Measurements from ENCODE around the gene THSD4.

Gene THSD4

DNA sequence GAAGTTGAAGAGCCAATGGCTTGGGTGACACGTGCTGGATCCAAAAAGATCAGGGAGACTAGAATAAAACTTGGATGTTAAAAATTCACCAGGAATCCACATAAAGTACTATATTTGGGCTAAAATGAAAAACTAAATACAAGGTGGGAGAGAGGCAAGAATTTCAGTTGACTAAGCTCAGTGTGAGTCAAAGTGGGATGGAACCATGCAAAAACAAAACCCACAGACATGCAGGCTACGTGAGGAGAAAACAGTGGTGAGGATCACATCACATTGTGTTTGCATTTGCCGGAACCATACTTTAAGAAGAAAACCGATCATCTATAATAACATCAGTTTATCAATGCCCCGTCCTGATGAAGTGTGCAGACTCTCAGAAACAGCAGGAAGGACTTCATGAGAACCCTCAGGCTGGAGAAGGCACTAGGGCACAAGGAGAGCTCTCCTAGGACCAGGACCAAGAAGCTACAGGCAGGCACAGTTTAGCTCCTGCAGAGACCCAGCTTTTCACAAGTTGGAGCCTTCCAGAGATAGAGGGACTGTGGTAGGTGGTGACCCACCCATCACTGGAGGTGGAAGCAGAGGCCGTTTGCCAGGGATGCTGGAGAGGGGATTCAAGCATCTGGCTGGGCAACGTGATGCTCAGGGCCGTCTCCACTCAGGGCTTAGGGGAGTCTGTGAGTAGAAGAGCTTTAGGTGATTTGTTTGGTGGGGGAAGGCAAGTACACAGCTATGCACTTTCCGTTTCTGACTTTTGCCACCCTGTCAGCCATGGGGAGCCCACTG is 666.1 kb downstream of the THSD4 start:
- no peaks in the 10 kb centered on the region for H3F3A ChIP-seq (ENCODE audit: insufficient read depth, low read length)
- no peak overlapping the region for H3K9ac ChIP-seq (ENCODE audit: low read length)
- H4K20me1 ChIP-seq (ENCODE audit: insufficient read depth, low read length) = no peaks in the 10 kb centered on the region
- H2AFZ ChIP-seq (ENCODE audit: low read length) = no peak overlapping the region
- H3K4me1 ChIP-seq (ENCODE audit: low read length) = no peaks in the 10 kb centered on the region
- DNase-seq = no peak
- H3K4me2 ChIP-seq (ENCODE audit: low read depth, low read length) = no peak overlapping the region
- H3K27ac ChIP-seq (ENCODE audit: low read length) = no peak overlapping the region
- no peaks in the 10 kb centered on the region for H3K9me2 ChIP-seq (replicated peaks; ENCODE audit: insufficient read depth, low read length)
- no peaks in the 10 kb centered on the region for H3K79me2 ChIP-seq (ENCODE audit: low read length)
- no peaks in the 10 kb centered on the region for H3K9me3 ChIP-seq (replicated peaks; ENCODE audit: insufficient read depth, low read length)
- no peaks in the 10 kb centered on the region for H3K27me3 ChIP-seq (replicated peaks; ENCODE audit: insufficient read depth, low read length)
- H3K36me3 ChIP-seq (replicated peaks; ENCODE audit: insufficient read depth, low read length) = no peaks in the 10 kb centered on the region
- no peak for TF ChIP-seq EZH2phosphoT487 (IDR thresholded peaks at IDR 0.05; ENCODE audit: low read length)
- no peak for TF ChIP-seq EZH2 (optimal IDR thresholded peaks at IDR 0.05; ENCODE audit: low read depth, low read length)
- TF ChIP-seq, protein P1, sequence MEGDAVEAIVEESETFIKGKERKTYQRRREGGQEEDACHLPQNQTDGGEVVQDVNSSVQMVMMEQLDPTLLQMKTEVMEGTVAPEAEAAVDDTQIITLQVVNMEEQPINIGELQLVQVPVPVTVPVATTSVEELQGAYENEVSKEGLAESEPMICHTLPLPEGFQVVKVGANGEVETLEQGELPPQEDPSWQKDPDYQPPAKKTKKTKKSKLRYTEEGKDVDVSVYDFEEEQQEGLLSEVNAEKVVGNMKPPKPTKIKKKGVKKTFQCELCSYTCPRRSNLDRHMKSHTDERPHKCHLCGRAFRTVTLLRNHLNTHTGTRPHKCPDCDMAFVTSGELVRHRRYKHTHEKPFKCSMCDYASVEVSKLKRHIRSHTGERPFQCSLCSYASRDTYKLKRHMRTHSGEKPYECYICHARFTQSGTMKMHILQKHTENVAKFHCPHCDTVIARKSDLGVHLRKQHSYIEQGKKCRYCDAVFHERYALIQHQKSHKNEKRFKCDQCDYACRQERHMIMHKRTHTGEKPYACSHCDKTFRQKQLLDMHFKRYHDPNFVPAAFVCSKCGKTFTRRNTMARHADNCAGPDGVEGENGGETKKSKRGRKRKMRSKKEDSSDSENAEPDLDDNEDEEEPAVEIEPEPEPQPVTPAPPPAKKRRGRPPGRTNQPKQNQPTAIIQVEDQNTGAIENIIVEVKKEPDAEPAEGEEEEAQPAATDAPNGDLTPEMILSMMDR (IDR thresholded peaks at IDR 0.05; ENCODE audit: low read length) = no peak
- H3K4me3 ChIP-seq (ENCODE audit: low read length) = no peak overlapping the region

DNA sequence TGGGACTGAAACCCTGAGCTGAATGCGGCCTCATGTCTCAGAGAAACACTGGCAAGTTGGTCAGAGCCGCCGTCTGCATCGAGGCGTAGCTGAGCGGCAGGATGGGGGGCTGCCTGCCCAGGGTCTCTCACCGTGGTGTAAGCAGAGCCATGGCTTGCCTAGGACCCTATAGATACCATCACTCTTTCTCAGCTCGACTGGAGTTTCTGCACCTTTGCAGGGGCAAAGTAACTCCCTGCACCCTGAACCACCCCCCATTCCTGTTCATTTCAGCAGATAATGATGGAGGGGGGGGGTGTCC is 666.6 kb downstream of the THSD4 start:
- H3F3A ChIP-seq (ENCODE audit: insufficient read depth, low read length) = no peaks in the 10 kb centered on the region
- no peaks in the 10 kb centered on the region for H3K36me3 ChIP-seq (replicated peaks; ENCODE audit: insufficient read depth, low read length)
- H3K4me2 ChIP-seq (ENCODE audit: low read depth, low read length) = no peak overlapping the region
- no peaks in the 10 kb centered on the region for H3K9me2 ChIP-seq (replicated peaks; ENCODE audit: insufficient read depth, low read length)
- H3K79me2 ChIP-seq (ENCODE audit: low read length) = no peaks in the 10 kb centered on the region
- no peak overlapping the region for H3K27ac ChIP-seq (ENCODE audit: low read length)
- DNase-seq = no peak
- no peaks in the 10 kb centered on the region for H3K9me3 ChIP-seq (replicated peaks; ENCODE audit: insufficient read depth, low read length)
- H4K20me1 ChIP-seq (ENCODE audit: insufficient read depth, low read length) = no peaks in the 10 kb centered on the region
- H3K27me3 ChIP-seq (replicated peaks; ENCODE audit: insufficient read depth, low read length) = no peaks in the 10 kb centered on the region
- no peak overlapping the region for H2AFZ ChIP-seq (ENCODE audit: low read length)
- no peak for TF ChIP-seq EZH2phosphoT487 (IDR thresholded peaks at IDR 0.05; ENCODE audit: low read length)
- TF ChIP-seq EZH2 (optimal IDR thresholded peaks at IDR 0.05; ENCODE audit: low read depth, low read length) = no peak
- TF ChIP-seq, protein P1 (IDR thresholded peaks at IDR 0.05; ENCODE audit: low read length) = no peak
- no peaks in the 10 kb centered on the region for H3K4me1 ChIP-seq (ENCODE audit: low read length)
- no peak overlapping the region for H3K4me3 ChIP-seq (ENCODE audit: low read length)
- H3K9ac ChIP-seq (ENCODE audit: low read length) = no peak overlapping the region

DNA sequence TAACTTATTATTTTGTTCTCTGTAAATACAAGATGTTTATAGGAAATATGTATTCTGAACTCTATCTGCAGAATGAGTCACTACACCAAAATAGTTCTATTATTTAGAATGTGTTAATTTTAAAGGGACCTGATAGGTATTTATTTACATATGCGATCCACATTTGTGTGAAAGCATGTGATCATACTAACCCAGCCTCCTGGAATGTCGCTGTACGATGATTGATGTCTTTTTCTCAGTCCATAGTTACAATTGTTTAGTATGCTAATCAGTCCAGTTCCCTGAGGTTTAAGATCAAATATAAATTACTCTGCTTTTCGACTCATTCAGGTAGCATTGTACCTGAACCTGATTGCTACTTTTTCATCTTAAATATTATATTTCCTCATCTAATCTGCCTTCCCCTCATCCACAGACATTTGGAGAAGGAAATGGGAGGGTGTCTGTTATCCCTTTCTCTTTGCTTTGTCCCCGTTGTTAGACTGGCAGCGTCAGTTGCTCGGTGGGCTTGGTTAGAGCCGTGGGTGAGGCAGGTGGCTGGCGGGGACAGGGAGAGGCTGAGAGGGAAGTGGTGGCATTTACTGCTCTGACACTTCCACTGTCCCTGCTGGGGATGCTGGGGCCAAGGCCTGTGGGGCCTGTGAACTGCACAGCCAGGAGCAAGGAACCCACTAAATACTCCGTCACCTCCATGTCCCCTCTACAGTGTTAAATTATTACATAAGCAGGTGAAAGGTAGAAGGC is 667.3 kb downstream of the THSD4 start:
- Histone ChIP-seq H3K79me2 (ENCODE audit: low read length) (no peaks in the 10 kb centered on the region), H3K36me3 (replicated peaks; ENCODE audit: insufficient read depth, low read length) (no peaks in the 10 kb centered on the region), H3K4me2 (ENCODE audit: low read depth, low read length) (no peak overlapping the region), H3K27ac (ENCODE audit: low read length) (no peak overlapping the region), H3K9me2 (replicated peaks; ENCODE audit: insufficient read depth, low read length) (no peaks in the 10 kb centered on the region), H3K4me3 (ENCODE audit: low read length) (no peak overlapping the region), H2AFZ (ENCODE audit: low read length) (no peak overlapping the region), H3K27me3 (replicated peaks; ENCODE audit: insufficient read depth, low read length) (no peaks in the 10 kb centered on the region), H3K9ac (ENCODE audit: low read length) (no peak overlapping the region), H3F3A (ENCODE audit: insufficient read depth, low read length) (no peaks in the 10 kb centered on the region), H3K9me3 (replicated peaks; ENCODE audit: insufficient read depth, low read length) (no peaks in the 10 kb centered on the region), H3K4me1 (ENCODE audit: low read length) (no peaks in the 10 kb centered on the region), H4K20me1 (ENCODE audit: insufficient read depth, low read length) (no peaks in the 10 kb centered on the region)
- TF ChIP-seq EZH2 (optimal IDR thresholded peaks at IDR 0.05; ENCODE audit: low read depth, low read length) = no peak
- TF ChIP-seq EZH2phosphoT487 (IDR thresholded peaks at IDR 0.05; ENCODE audit: low read length) = no peak
- TF ChIP-seq, protein P1 (IDR thresholded peaks at IDR 0.05; ENCODE audit: low read length) = no peak
- no peak for DNase-seq

All from MM.1S (cell line).